HUES48 (cell line): Measurements from ENCODE around the gene MGAT1.

Experiments
- H3K27ac ChIP-seq: one replicate; pipeline ENCODE4 v1.7.0; 2013; ENCODE audit warnings: low read depth, low read length, inconsistent platforms
- H3K27me3 ChIP-seq: 2 replicates; pipeline ENCODE4 v1.6.1; 2013; ENCODE audit warnings: mild to moderate bottlenecking, low read length; ENCODE audit not compliant: control insufficient read depth, insufficient read depth
- H3K36me3 ChIP-seq: 2 replicates; pipeline ENCODE4 v1.6.1; 2013; ENCODE audit warnings: low read length; ENCODE audit not compliant: control insufficient read depth, insufficient read depth
- H3K4me1 ChIP-seq: 2 replicates; pipeline ENCODE4 v1.6.1; 2013; ENCODE audit warnings: mild to moderate bottlenecking, low read length; ENCODE audit not compliant: control insufficient read depth, insufficient read depth
- H3K4me3 ChIP-seq: 2 replicates; pipeline ENCODE4 v1.5.1; 2013; ENCODE audit warnings: mild to moderate bottlenecking, low read depth, low read length
- H3K9ac ChIP-seq: 2 replicates; pipeline ENCODE4 v1.6.1; 2013; ENCODE audit warnings: mild to moderate bottlenecking, low read depth, low read length, moderate library complexity
- H3K9me3 ChIP-seq: 2 replicates; pipeline ENCODE4 v1.6.1; 2013; ENCODE audit warnings: low read length; ENCODE audit not compliant: control insufficient read depth, insufficient read depth

Gene MGAT1

DNA sequence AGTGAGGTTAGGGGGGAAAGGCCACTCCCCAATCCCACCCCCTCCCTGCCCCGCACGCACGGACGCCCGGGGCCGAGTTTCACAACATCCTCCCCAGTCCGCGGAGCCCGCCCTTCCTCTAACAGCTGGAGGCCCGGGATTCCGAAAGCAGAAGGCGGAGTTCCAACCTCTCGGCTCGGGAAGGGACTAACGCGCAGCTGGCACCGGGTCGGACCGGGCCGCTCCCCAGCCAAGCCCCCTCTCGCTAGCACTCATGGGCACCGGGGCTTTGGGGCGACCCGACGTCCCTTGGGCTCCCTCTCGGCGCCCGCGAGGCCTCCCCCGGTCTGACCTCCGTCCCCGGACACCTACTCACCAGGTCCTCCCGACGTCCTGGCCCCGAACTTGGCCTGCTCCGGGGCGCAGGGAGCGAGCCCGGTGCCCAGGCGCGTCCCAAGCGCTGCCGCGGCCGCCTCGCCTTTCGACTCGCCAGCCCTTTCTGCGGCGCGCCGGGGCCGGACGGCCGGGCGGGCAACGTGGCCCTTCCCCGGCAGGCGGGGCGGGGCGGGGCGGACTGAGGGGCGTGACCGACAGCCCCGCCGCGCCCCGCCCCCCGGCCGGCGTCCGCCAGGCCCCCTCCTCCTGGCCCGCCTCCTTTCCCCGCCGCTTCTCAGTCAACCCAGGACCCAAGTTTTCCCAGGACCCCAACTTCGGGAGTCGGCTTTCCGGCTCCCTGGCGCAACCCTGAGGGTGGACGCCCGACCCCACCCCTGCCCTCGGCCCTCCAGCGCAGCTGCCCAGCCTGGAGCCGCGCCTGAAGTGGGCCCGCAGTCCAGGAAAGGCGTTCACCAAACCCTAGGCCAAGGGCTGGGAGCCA, at the start of gene MGAT1:
Gene MGAT1 (minus strand): TSS at position 482 of the 856 bp plus-strand sequence. CDS start 9,835 bp downstream, outside the sequence.
- Histone ChIP-seq H3K4me1 (peaks cover 18% of the 10 kb centered on the region), H3K27ac (peak within 1 kb of the TSS; percentile 94), H3K9me3 (no peaks in the 10 kb centered on the region), H3K27me3 (no peaks in the 10 kb centered on the region), H3K36me3 (peaks cover 20% of the 10 kb centered on the region), H3K9ac (peak within 1 kb of the TSS; percentile 95), H3K4me3 (peak within 1 kb of the TSS; percentile 95)

DNA sequence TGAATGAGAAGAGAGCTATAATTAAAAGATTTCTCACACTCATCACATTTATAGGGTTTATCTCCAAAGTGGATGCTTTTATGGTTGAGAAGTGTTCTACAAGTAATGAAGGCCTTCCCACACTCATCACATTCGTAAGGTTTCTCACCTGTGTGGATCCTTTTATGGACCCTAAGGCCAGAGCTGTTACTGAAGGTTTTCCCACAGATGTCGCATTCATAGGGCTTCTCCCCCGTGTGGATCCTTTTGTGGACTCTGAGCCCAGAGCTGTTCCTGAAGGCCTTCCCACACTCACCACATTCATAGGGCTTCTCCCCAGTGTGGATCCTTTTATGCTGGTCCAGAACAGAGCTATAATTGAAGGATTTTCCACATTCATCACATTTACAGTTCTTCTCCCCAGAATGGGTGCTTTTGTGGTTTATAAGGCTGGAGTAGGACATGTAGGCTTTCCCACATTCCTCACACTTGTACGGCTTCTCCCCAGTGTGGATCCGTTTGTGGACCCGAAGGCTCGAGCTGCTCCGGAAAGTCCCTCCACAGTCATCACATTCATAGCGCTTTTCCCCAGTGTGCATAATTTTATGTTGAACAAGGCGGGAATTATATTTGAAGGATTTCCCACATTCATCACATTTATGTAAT, 48.0 kb upstream of the MGAT1 start:
- Histone ChIP-seq H3K4me1 (no peaks in the 10 kb centered on the region), H3K36me3 (peaks cover 72% of the 10 kb centered on the region), H3K9ac (no peak overlapping the region), H3K4me3 (no peak overlapping the region), H3K27me3 (no peaks in the 10 kb centered on the region), H3K27ac (no peak overlapping the region), H3K9me3 (peaks cover 70% of the 10 kb centered on the region)

DNA sequence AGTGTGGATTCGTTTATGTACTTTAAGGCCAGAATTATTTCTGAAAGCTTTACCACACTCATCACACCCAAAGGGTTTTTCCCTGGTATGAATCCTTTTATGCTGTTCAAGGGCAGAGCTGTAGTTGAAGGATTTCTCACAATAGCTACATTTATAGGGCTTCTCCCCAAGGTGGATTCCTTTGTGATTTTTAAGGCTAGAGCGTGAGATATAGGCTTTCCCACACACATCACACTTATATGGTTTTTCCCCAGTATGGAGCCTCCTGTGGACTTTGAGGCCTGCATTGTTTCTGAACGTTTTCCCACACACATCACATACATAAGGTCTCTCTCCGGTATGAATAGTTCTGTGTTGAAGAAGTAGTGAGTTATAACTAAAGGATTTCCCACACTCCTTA, 47.2 kb upstream of the MGAT1 start:
- H3K36me3 ChIP-seq = peaks cover 64% of the 10 kb centered on the region
- 0 out of 2 replicates have a peak overlapping the region, but pooled peaks have one; percentile 6 for H3K4me3 ChIP-seq

DNA sequence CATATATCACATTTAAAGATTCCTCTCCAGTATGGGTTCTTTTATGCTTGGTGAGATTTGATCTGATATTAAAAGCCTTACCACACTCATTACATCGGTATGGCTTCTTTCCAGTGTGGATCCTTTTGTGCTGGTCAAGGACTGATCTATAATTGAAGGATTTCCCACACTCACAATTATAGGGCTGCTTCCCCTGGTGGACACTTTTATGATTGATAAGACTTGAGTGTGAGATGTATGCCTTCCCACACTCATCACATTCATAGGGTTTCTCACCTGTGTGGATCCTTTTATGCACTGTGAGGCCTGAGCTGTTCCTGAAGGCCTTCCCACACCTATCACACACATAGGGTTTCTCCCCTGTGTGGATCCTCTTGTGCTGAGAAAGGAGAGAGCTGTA, 46.3 kb upstream of the MGAT1 start:
- no peaks in the 10 kb centered on the region for H3K27me3 ChIP-seq
- H3K4me1 ChIP-seq = peaks cover 10% of the 10 kb centered on the region
- no peak overlapping the region for H3K9ac ChIP-seq
- H3K9me3 ChIP-seq = peaks cover 74% of the 10 kb centered on the region
- no peak overlapping the region for H3K27ac ChIP-seq
- no peak overlapping the region for H3K4me3 ChIP-seq
- peaks cover 56% of the 10 kb centered on the region for H3K36me3 ChIP-seq

More for the DNA sequence above, 47.2 kb upstream of the MGAT1 start:
- Histone ChIP-seq H3K9me3 (peaks cover 74% of the 10 kb centered on the region), H3K9ac (no peak overlapping the region), H3K27ac (no peak overlapping the region), H3K4me1 (peaks cover under 1% of the 10 kb centered on the region), H3K27me3 (no peaks in the 10 kb centered on the region)

DNA sequence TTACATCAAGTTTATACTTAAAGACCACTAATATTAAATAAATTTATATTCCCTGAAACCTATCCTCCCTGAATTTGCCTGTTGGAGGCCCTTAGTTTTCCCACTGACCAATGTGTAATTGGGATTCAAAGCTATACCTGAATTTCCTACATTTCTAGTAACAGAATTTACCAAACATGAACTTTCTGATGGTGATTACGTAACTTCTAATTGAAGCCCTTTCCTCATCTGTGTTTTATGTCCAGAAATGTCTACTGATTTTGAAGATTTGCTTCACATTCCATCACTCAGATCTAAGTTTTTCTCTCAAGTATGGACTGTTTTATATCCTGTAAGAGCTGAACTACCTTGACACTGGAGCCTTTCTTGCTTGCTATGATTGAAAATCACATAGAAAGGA, 45.7 kb upstream of the MGAT1 start:
- H3K9ac ChIP-seq = no peak overlapping the region
- peaks cover 74% of the 10 kb centered on the region for H3K9me3 ChIP-seq
- H3K4me1 ChIP-seq = peaks cover 13% of the 10 kb centered on the region
- no peaks in the 10 kb centered on the region for H3K27me3 ChIP-seq
- H3K27ac ChIP-seq = no peak overlapping the region
- no peak overlapping the region for H3K4me3 ChIP-seq
- H3K36me3 ChIP-seq = peaks cover 56% of the 10 kb centered on the region

DNA sequence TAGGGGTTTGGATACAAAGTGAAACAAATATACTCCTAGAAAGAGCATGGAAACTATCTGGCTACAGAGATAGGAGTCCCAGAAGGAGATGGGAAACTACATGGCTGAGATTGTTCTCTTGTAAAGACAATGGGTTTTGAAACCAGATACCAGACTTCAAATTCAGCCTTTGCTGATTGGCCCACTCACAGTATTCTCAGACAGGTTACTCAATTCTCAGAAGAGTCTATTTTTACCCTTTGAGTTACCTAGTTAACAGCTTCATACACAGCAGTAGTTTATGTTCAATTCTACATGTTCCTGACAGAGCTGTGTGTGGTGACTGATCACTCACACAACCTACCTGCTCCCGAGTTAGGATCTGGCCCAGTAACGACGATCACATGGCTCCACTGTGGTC, 44.4 kb upstream of the MGAT1 start:
- Histone ChIP-seq H3K9ac (no peak overlapping the region), H3K4me3 (no peak overlapping the region), H3K4me1 (peaks cover 13% of the 10 kb centered on the region), H3K27ac (no peak overlapping the region), H3K27me3 (no peaks in the 10 kb centered on the region), H3K9me3 (peaks cover 63% of the 10 kb centered on the region), H3K36me3 (peaks cover 54% of the 10 kb centered on the region)

DNA sequence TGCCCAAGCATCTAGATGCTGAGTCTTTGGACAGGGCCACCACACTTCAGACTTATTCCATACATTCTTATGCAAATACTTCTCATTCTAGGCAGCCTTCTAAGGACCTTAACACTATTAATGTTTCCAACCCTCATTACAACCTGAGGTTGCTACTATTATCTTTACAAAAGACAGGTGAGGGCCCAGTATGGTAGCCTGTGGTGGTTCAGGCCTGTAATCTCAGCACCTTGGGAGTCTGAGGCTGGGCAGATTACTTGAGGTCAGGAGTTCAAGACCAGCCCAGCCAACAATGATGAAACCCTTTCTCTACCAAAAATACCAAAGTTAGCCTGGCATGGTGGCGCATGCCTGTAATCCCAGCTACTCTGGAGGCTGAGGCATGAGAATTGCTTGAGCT, 42.3 kb upstream of the MGAT1 start:
- Histone ChIP-seq H3K36me3 (peaks cover 32% of the 10 kb centered on the region), H3K4me1 (peaks cover 13% of the 10 kb centered on the region), H3K27me3 (no peaks in the 10 kb centered on the region), H3K4me3 (no peak overlapping the region), H3K27ac (peak overlapping the region; percentile 73), H3K9me3 (peaks cover 41% of the 10 kb centered on the region), H3K9ac (no peak overlapping the region)

DNA sequence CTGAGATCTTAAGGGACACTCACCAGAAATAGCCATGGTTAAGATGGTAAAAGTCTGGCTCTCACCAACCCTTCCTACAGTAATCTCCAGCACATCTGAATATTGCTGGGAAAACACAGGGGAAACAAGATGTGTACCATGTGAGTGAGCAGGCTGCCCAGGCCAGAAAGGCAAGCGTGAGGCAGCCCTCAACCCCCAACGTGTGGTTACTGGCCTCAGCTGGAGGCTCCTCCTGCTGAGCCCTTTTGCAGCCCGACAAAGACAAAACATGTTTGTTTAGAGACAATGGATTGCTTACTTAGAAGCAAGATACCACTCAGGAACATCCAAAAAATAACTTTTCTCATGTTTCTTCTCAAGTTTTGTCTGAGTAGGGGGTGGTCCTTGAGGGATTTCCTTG, 41.8 kb upstream of the MGAT1 start:
- Histone ChIP-seq H3K36me3 (peaks cover 28% of the 10 kb centered on the region), H3K4me3 (no peak overlapping the region), H3K4me1 (peaks cover 13% of the 10 kb centered on the region), H3K9me3 (peaks cover 37% of the 10 kb centered on the region), H3K27me3 (no peaks in the 10 kb centered on the region), H3K27ac (peak overlapping the region; percentile 73), H3K9ac (no peak overlapping the region)

DNA sequence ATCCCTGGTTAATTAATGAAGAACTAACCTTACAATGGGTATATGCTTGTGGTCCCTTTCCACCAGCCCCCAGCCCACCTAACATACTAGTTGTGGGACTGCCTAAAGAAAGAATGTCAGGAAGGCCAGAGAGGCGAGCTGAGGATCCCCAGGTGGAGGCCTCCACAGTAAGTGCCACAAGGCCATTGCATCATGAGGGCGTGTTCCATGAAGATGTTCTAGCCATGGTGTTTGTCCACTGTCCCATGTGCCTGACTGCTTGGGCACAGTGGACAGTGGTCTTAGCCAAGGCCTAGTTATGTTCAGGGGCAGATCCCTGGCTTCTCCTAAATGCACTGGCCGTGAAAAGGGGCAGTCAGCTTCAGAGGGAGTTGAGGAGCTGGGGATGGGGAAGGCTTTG, 37.3 kb upstream of the MGAT1 start:
- Histone ChIP-seq H3K4me3 (no peak overlapping the region), H3K9me3 (no peaks in the 10 kb centered on the region), H3K27me3 (no peaks in the 10 kb centered on the region), H3K36me3 (no peaks in the 10 kb centered on the region), H3K9ac (no peak overlapping the region), H3K4me1 (peaks cover 13% of the 10 kb centered on the region), H3K27ac (no peak overlapping the region)

DNA sequence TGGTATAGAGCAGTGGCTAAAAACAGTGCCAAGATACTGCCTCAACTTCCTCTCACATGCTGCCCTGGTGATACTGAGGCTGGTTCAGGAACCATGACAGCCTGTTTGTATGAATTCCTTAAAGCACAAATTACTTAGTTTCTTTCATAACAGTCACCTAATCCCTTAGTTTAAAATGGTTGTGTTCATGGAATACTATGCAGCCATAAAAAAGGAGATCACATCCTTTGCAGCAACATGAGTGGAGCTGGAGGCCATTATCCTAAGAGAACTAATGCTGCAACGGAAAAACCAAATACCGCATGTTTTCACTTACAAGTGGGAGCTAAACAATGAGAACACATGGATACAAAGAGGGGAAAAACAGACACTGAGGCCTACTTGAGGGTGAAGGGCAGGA, 36.6 kb upstream of the MGAT1 start:
- H3K9me3 ChIP-seq = no peaks in the 10 kb centered on the region
- H3K4me1 ChIP-seq = peaks cover 7% of the 10 kb centered on the region
- no peak overlapping the region for H3K9ac ChIP-seq
- H3K36me3 ChIP-seq = no peaks in the 10 kb centered on the region
- H3K4me3 ChIP-seq = no peak overlapping the region
- no peaks in the 10 kb centered on the region for H3K27me3 ChIP-seq
- no peak overlapping the region for H3K27ac ChIP-seq

DNA sequence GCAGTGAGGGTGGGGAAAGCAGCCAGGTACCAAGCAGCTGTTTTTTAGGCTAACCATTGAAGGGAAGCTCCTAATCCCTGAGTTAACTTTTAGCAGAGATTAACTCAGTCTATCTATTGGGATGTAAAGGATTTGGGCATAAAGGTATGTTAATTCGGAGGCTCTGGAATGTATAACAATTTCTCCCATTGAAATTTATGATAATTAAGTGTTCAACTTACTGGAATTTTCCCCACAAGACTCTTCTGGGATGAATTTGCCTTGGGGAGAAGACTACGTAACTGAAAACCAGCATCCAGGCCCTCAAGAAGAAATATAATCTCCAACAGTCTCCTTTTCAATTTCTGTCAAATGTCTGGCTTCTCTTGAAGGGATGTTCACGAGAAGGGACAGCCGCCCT, 34.9 kb upstream of the MGAT1 start:
- Histone ChIP-seq H3K4me3 (no peak overlapping the region), H3K9ac (no peak overlapping the region), H3K36me3 (no peaks in the 10 kb centered on the region), H3K4me1 (no peaks in the 10 kb centered on the region; the same call in 1 of the 2 replicates), H3K9me3 (no peaks in the 10 kb centered on the region), H3K27ac (no peak overlapping the region), H3K27me3 (peaks cover 4% of the 10 kb centered on the region)
